ENCODE results near the gene TEPSIN.

DNA sequence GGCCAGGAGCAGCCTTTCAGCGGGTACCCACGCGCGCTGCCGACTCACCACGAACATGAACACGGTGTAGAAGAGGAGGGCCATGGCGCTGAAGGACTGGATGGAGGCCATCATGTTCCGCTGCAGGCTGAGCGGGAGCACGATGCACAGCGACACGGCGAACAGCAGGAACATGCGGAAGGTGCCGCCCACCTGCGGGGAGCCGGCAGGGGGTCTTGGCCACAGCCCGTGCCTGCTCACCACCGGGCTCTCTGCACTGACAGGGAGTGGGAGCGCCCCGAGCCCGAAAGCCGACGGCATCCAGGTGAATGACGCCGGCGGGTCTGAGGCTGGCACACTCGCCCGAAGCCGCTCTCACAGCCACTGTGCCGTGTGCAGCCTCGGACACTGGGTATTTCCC lies 43.3 kb upstream of the TEPSIN start:
- TF ChIP-seq, protein P1, sequence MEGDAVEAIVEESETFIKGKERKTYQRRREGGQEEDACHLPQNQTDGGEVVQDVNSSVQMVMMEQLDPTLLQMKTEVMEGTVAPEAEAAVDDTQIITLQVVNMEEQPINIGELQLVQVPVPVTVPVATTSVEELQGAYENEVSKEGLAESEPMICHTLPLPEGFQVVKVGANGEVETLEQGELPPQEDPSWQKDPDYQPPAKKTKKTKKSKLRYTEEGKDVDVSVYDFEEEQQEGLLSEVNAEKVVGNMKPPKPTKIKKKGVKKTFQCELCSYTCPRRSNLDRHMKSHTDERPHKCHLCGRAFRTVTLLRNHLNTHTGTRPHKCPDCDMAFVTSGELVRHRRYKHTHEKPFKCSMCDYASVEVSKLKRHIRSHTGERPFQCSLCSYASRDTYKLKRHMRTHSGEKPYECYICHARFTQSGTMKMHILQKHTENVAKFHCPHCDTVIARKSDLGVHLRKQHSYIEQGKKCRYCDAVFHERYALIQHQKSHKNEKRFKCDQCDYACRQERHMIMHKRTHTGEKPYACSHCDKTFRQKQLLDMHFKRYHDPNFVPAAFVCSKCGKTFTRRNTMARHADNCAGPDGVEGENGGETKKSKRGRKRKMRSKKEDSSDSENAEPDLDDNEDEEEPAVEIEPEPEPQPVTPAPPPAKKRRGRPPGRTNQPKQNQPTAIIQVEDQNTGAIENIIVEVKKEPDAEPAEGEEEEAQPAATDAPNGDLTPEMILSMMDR (IDR thresholded peaks at IDR 0.05), result no peak
- TF ChIP-seq POLR2A (IDR thresholded peaks at IDR 0.05), result no peak
- no peak for TF ChIP-seq EP300 (IDR thresholded peaks at IDR 0.05)

Data from upper lobe of left lung (tissue), 4 donors.